ENCODE results near the gene MACROD2.

DNA sequence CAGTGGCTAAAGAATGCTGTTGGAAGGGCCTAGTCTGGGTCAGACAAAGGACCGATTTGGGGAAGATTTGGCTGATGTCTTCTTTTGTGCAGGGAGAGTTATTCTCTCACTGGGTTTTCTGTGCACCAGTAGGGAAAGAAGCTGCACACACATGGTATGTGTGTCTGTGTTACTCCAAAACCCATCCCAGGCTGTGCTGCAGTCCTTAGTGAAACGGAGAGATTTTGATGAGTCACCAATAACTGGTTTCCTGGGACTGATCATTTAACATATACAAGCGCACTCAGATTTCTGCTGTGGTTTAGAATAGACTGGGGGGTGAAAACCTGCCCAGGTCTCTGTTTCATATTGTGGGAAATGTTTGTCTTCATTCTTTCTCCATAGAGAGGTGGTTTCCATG, 1528.1 kb downstream of the MACROD2 start:
- TF ChIP-seq, protein P1, sequence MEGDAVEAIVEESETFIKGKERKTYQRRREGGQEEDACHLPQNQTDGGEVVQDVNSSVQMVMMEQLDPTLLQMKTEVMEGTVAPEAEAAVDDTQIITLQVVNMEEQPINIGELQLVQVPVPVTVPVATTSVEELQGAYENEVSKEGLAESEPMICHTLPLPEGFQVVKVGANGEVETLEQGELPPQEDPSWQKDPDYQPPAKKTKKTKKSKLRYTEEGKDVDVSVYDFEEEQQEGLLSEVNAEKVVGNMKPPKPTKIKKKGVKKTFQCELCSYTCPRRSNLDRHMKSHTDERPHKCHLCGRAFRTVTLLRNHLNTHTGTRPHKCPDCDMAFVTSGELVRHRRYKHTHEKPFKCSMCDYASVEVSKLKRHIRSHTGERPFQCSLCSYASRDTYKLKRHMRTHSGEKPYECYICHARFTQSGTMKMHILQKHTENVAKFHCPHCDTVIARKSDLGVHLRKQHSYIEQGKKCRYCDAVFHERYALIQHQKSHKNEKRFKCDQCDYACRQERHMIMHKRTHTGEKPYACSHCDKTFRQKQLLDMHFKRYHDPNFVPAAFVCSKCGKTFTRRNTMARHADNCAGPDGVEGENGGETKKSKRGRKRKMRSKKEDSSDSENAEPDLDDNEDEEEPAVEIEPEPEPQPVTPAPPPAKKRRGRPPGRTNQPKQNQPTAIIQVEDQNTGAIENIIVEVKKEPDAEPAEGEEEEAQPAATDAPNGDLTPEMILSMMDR (IDR thresholded peaks at IDR 0.05) = no peak
- TF ChIP-seq ZFX (IDR thresholded peaks at IDR 0.05; ENCODE audit: borderline replicate concordance) = no peak
